Activated CD4-positive, alpha-beta T cell treated with anti-CD3 and anti-CD28 coated beads, Interleukin-2, amount 10 ng/mL, durations not matched to agents 24 days and 14 days (primary cell): ENCODE results near the gene GHRH. TPM values are rescaled to one million over a fixed set of nuclear protein-coding genes. Genes with fewer than 3 reads are reported as not detected.

ENCODE experiments used
- DNase-seq: peaks from one replicate; pipeline ENCODE4 v3.0.0; 2022
- H3K27ac Mint-ChIP-seq: one replicate; pipeline ENCODE4 v1.8.0; 2022; ENCODE audit warnings: mild to moderate bottlenecking, mixed read lengths
- H3K27me3 Mint-ChIP-seq: one replicate; pipeline ENCODE4 v1.8.0; 2022; ENCODE audit warnings: mixed read lengths
- H3K36me3 Mint-ChIP-seq: one replicate; pipeline ENCODE4 v1.8.0; 2022; ENCODE audit warnings: low read depth, mild to moderate bottlenecking, mixed read lengths
- H3K4me1 Mint-ChIP-seq: one replicate; pipeline ENCODE4 v1.8.0; 2021; ENCODE audit warnings: mixed read lengths
- H3K4me3 Mint-ChIP-seq: one replicate; pipeline ENCODE4 v1.8.0; 2022; ENCODE audit warnings: mild to moderate bottlenecking, moderate library complexity, mixed read lengths
- H3K9me3 Mint-ChIP-seq: one replicate; pipeline ENCODE4 v1.8.0; 2021; ENCODE audit warnings: mixed read lengths
- intact Hi-C: fragments of 100-400 bp; cut with micrococcal nuclease; formaldehyde crosslinking; loops from one replicate; pipeline ENCODE4 v1.15.1; 2023
- total RNA-seq: library from RNA; stranded (reverse); gene quantifications from 2 replicates; pipeline ENCODE4 v1.2.3, GENCODE V29; 2022

Gene GHRH
- total RNA-seq, 1 donor from 2014 or later, result not detected

- Mint-ChIP-seq H3K4me1 (no peaks in the 10 kb centered on the region), H3K27me3 (no peaks in the 10 kb centered on the region), H3K4me3 (no peak overlapping the region), H3K9me3 (no peaks in the 10 kb centered on the region), H3K27ac (no peak overlapping the region), H3K36me3 (peaks cover 59% of the 10 kb centered on the region)
- DNase-seq, result no peak
- intact Hi-C loops, result no loop called here
These were observed 54.4 kb downstream of the GHRH start for GRCh38 chr20:37207171-37207570.

- H3K27ac Mint-ChIP-seq, result no peak overlapping the region
- no peak overlapping the region for H3K4me3 Mint-ChIP-seq
- peaks cover 2% of the 10 kb centered on the region for H3K4me1 Mint-ChIP-seq
- intact Hi-C loops, result no loop called here
- no peak for DNase-seq
- H3K9me3 Mint-ChIP-seq, result no peaks in the 10 kb centered on the region
- H3K36me3 Mint-ChIP-seq, result peaks cover 66% of the 10 kb centered on the region
- no peaks in the 10 kb centered on the region for H3K27me3 Mint-ChIP-seq
These were observed 55.8 kb downstream of the GHRH start for GRCh38 chr20:37205794-37206193.

DNA sequence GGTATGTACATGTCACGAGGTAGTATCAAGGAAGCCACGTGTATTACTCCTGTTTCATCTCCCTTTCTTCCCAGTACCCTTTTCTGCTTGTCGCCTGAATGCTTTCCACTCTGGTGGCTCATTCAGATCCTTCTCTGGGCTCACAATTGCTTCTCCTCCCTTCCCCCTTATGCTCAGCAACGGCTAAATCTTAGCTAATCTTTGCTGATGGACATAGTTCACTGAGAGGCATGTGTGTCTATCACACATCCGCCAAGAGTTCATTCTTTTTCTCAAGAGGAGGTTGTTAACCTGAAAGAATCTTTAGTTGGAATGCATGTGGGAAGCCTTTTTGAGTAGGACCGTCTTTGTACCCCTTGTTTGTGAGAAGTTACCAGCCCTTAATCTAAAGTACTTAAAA, 56.5 kb downstream of the GHRH start:
- H3K27ac Mint-ChIP-seq, result no peak overlapping the region
- H3K36me3 Mint-ChIP-seq, result peaks cover 69% of the 10 kb centered on the region

DNA sequence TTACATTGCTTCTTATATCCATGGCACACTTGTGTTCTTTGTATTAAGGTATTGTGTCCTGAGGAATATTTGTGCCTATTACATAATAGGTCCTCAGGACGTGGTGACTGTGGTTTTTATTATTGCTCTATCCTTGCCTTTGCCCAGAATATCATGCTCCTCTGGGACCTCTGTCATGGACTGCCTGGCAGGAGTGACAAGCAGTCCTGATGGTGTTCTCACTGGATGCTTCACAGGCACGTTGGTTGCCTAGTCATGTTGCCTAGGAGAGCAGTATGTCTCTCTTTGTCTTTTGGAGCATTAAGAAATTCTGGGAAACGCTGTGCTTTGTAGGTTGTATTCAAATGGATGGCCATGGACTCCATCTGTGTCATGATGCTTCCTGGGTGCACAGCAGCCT, 57.6 kb downstream of the GHRH start:
- peaks cover 73% of the 10 kb centered on the region for H3K36me3 Mint-ChIP-seq
- peaks cover 5% of the 10 kb centered on the region for H3K4me1 Mint-ChIP-seq

More for the DNA sequence above, 56.5 kb downstream of the GHRH start:
- intact Hi-C loops, result no loop called here
- Mint-ChIP-seq H3K4me1 (peaks cover 2% of the 10 kb centered on the region), H3K27me3 (no peaks in the 10 kb centered on the region), H3K4me3 (no peak overlapping the region), H3K9me3 (no peaks in the 10 kb centered on the region)
- no peak for DNase-seq

GRCh38 chr20:37202267-37202943, 59.2 kb downstream of the GHRH start:
- Mint-ChIP-seq H3K27me3 (no peaks in the 10 kb centered on the region), H3K4me1 (peaks cover 5% of the 10 kb centered on the region), H3K9me3 (no peaks in the 10 kb centered on the region), H3K27ac (no peak overlapping the region), H3K36me3 (peaks cover 69% of the 10 kb centered on the region), H3K4me3 (no peak overlapping the region)
- intact Hi-C loops, result no loop called here
- DNase-seq, result peak; percentile 66

More for the DNA sequence above, 57.6 kb downstream of the GHRH start:
- H3K4me3 Mint-ChIP-seq, result no peak overlapping the region
- no peak for DNase-seq
- H3K27ac Mint-ChIP-seq, result no peak overlapping the region
- no peaks in the 10 kb centered on the region for H3K27me3 Mint-ChIP-seq
- no peaks in the 10 kb centered on the region for H3K9me3 Mint-ChIP-seq
- intact Hi-C loops, result no loop called here

DNA sequence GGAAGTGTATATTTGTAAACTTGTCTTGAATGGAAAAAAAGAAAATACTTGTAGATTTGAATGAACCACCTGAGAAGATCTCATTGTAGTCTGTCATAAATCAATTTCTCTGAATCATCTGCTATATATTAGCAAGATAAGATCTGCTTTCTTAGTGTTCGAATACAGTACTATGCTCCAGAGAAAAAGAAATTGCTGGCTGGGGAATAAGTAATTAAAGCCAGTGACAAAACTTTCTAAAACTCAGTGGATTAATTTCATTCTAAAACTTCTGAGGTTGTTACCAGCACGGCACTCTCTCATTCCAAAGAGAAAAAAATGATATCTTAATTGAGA, 59.8 kb downstream of the GHRH start:
- Mint-ChIP-seq H3K4me3 (no peak overlapping the region), H3K4me1 (peaks cover 8% of the 10 kb centered on the region), H3K27me3 (no peaks in the 10 kb centered on the region), H3K9me3 (no peaks in the 10 kb centered on the region), H3K36me3 (peaks cover 68% of the 10 kb centered on the region), H3K27ac (no peak overlapping the region)
- intact Hi-C loops, result no loop called here
- DNase-seq, result no peak

Other genes starting within 250 kb of the GHRH start
- gene RBL1, start 165.8 kb downstream of the GHRH start, total RNA-seq, result 50.9 and 52.7 TPM in 2 replicates
- 208 and 213 TPM in 2 replicates for gene RPN2, start 82.5 kb downstream of the GHRH start, total RNA-seq
- gene MROH8, start 82.3 kb downstream of the GHRH start, total RNA-seq, result 0.63 and 1.3 TPM in 2 replicates
- 13.4 and 13.7 TPM in 2 replicates for gene MANBAL, start 27.8 kb upstream of the GHRH start, total RNA-seq
- gene SRC, start 84.3 kb upstream of the GHRH start, total RNA-seq, result 3.6 and 5.4 TPM in 2 replicates